DOHH2 (cell line): Measurements from ENCODE around the gene STX8.

Source experiments
- EZH2phosphoT487 ChIP-seq: fragments of 200-600 bp; sonication (generic); IDR thresholded peaks from 2 replicates; pipeline ENCODE4 v1.6.1; 2017; ENCODE audit warnings: borderline replicate concordance, mild to moderate bottlenecking, antibody characterized with exemption, low read length, moderate library complexity, mixed read lengths
- TF ChIP-seq, protein P1 (sequence below): fragments of 200-600 bp; sonication (generic); IDR thresholded peaks from one replicate; pipeline ENCODE4 v1.5.1; 2014; ENCODE audit warnings: antibody characterized with exemption, mild to moderate bottlenecking, low read depth, low read length; ENCODE audit not compliant: poor library complexity, severe bottlenecking

DNA sequence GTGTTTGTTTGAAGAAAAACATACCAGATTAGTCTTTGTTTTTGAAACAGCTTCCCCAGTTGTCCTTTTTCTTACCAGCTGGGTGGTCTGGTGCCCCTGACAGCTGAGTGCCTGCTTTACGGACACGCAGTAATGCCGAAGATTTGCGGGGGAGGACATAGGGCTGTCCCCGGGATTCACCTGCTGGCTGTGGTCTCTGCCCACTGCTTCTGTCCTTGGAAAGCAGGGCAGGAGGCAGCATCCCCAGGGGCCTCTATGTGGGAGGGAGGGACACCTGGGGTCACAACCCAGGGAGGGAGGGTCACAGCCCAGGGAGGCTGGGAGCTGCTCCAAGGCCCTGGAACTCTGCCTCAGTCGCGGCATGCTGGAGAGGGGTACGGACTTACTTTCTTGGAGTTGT lies 332.6 kb downstream of the STX8 start:
- TF ChIP-seq, protein P1, sequence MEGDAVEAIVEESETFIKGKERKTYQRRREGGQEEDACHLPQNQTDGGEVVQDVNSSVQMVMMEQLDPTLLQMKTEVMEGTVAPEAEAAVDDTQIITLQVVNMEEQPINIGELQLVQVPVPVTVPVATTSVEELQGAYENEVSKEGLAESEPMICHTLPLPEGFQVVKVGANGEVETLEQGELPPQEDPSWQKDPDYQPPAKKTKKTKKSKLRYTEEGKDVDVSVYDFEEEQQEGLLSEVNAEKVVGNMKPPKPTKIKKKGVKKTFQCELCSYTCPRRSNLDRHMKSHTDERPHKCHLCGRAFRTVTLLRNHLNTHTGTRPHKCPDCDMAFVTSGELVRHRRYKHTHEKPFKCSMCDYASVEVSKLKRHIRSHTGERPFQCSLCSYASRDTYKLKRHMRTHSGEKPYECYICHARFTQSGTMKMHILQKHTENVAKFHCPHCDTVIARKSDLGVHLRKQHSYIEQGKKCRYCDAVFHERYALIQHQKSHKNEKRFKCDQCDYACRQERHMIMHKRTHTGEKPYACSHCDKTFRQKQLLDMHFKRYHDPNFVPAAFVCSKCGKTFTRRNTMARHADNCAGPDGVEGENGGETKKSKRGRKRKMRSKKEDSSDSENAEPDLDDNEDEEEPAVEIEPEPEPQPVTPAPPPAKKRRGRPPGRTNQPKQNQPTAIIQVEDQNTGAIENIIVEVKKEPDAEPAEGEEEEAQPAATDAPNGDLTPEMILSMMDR, result no peak
- no peak for TF ChIP-seq EZH2phosphoT487
